Panc1 (cell line): ENCODE data around the gene WDR47.

Experiments used
- CTCF ChIP-seq: fragments of 450-650 bp; IDR thresholded peaks from 2 replicates; pipeline ENCODE4 v1.5.1; 2017; ENCODE audit warnings: mild to moderate bottlenecking
- POLR2AphosphoS5 ChIP-seq: IDR thresholded peaks from 2 replicates; pipeline ENCODE4 v1.6.1; 2012; ENCODE audit warnings: mild to moderate bottlenecking, low read depth, low read length, moderate library complexity
- REST ChIP-seq, 2 experiments: IDR thresholded peaks; 2 replicates each; pipeline ENCODE4 v1.6.1; 2011 to 2012; ENCODE audit warnings: low read depth in 2 of 2, control low read depth in 1 of 2, low read length in 1 of 2, mild to moderate bottlenecking in 1 of 2, moderate library complexity in 1 of 2; ENCODE audit not compliant: insufficient read depth in 1 of 2

GRCh38 chr1:109078317-109078716, 36.4 kb upstream of the WDR47 start:
- TF ChIP-seq CTCF (no peak), POLR2AphosphoS5 (no peak), REST (IDR thresholded peaks at IDR 0.05; ENCODE audit: insufficient read depth in 1 of 2, low read depth in 2 of 2, low read length in 1 of 2) (no peak)
